D341Med (cell line): ENCODE measurements around the gene EEFSEC.

Experiments
- DNase-seq: peaks from one replicate; pipeline ENCODE4 v3.0.0; 2012; ENCODE audit warnings: low spot score

Gene EEFSEC

DNA sequence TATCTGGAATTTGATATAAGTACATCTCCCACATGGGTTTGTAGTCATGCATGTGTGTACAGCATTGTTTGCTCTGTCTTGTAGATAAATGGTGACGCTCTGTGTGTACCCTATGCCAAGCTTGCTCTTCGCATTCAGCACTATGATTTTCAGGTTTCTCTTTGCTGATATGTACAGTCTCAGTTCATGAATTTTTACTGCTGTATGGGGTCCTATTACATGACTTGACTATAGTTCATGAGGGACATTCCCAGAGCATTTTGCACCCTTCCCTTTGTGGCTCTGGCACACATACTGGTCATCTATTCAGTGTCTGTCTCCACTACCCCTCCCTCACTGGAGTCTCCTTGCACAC is 132.7 kb downstream of the EEFSEC start:
- no peak for DNase-seq

DNA sequence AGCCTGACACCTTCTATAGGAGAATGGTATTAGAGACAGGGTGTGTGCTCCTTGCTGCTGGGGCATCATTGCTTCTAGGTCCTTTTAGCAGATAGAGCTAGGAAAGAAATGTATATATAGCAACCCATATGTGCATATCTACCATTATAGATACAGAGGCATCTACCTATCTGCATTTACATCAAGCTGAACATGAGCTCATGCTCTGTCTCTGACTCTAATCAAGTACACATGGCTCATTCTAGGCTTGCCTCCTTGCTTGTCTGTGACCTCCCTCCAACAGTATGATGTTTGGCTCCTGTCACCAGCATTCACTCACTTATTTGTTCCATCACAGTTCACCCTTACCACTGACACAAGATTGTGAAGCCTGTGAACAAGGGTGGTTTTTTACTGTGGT is 133.4 kb downstream of the EEFSEC start:
- DNase-seq: no peak

DNA sequence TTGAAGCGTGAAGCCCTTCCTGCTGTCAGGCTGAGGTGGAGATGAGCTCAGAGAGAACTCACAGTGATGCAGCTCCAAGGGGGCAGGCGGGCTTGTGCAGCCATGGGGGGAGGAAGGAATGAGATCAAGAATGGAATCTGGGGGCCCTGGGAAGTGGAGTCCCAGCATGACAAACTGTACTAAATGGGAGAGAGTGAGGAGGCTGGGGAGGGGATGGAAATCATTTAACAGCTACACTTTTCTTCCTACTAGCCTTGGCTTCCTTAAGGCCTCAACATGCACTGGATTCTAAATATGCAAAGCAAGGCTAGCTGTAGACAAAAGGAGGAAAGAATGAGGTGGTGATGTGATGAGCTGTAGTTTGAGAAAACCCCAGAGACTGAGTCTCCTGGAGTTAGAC is 133.9 kb downstream of the EEFSEC start:
- no peak for DNase-seq

DNA sequence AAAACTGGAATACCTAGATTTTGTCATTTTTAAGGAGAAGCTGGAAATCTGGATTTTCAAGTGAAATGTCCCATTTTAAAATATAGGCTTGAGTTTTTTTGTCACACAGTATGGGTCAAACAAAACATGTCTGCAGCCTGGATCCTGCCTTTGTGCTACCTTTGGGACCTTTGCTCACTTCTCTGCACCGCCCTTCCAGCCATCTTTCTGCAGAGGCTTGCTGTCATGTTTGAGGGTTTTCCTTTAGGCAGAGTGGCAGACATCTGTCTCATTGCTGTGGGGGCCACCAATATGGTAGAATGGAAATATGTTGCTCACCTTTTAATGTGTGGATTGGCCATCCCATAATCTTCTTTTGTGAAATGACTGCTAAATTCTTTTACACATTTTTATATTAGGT is 136.3 kb downstream of the EEFSEC start:
- no peak for DNase-seq

DNA sequence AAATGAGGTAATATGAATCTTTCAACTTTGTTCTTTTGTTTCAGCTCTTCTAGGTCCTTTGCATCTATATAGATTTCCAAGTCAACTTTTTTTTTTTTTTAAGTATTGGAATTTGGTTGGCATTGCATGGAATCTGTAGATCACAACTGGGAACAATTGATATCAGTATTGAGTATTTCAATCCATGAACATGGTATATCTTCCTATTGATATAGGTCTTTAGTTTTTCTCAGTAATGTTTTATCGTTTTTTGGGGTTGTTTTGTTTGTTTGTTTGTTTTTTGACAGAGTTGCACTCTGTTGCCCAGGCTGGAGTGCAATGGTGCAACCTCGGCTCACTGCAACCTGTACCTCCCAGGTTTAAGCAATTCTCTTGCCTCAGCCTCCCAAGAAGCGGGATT is 137.2 kb downstream of the EEFSEC start:
- no peak for DNase-seq

DNA sequence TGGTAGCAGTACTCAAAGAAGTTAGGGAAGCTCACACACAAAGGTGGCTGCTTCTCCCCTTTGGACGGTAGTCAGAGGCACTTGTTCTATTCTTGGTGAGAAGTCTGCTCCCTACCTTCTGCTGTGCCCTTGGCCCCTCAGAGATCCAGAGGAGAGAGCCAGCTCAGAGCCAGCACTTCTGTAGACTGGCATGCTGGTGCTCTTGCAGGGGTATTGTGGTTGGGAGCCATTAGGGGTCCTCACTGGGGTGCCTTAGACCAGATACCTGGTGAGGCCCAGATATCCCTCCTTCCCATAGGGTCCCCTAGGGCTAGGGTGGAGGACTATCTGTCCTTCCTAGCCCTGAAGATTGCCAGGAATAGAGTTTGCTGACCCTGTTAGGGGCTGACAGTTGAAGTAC is 140.6 kb downstream of the EEFSEC start:
- no peak for DNase-seq

DNA sequence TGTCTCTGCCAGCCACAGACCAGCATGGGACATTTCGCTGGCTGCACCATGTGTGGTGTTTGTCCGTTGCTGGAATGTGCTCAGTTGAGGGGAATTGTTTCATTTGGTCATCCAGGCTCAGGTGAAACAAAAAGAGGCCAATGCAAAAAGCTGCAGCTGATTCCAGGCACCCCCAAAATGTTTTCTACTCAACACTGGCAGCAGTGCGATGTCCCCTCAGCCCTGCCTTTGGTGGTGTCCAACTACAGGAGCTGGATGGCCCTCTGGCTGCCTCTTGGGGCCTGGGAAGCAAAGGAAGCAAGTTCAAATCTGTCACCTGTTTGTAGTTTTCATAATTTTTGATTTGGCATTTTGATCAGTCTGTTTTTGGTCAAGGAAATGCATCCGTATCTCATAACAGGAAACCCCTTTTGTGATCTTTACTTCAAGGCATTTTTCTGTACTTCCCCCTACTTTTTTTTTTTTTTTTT is 141.8 kb downstream of the EEFSEC start:
- no peak for DNase-seq

DNA sequence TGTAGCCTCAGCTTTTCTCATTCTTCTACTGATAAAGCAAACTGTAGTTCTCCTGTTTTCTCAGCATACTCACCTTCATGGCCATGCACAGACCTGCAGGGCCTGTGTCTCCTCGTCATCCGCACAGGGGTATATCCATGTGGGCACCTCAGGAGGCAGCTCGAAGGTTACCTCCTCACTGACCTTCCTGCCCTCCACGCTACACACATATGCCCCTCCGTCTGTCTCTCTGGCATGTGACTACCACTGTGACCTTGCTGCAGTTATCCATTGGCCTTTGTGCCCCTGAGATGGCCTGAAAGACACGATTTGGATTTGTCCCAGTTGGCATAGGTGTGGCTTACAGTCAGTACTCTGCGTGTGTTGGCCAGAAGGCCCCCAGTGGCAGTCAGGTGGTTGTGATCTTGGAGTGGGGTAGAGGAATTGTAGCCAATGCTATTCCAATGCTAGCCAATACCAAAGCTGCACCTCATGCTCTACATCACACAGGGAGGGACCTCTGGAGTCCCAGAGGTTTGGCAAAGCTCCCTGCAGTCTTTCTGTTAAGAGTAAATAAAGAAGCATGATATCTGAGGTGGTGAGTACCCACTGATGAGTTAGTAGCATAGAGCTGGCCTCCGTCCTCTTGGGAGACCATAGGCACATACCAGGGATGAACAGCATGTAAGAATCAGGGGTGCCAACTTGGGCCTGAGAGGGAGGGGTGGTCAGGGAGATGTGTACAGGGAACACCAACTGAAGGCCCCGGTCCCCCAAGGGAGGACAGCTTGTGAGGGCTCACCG is 143.4 kb downstream of the EEFSEC start:
- no peak for DNase-seq

DNA sequence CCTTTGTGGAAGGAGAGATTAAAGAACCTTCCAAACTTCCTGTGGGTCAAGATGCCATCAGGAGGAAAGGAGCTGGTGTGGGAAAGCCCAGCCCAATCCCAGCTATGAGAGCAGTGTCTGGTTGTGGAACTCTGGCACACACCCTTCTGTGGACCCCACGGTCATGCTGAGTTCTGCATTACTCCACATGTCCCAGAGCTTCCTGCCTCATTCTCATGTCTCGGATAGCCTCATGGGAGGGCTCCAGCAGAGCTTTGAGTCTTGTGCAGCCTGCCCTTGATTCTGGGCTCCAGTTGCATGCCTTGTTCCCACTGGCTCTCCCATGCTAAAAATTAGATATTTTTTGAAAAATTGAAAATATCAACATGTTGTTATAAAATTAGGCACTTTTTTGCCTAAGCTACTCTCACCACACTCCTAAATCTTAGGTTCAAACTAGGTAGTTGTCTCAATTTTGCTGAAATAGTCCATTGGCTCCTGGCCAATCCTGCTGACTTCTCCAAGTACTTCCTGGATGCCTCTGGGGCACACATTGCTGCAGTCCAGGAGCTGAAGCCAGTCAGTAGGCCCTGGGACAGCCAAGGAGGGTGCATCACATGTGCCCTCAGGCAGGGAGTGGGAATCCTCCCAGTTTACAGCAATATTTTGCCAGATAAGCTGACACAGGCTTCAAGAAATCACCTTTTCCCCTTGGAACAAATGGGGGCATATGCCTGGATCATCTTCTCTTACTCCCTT is 144.3 kb downstream of the EEFSEC start:
- DNase-seq: peak; percentile 11

DNA sequence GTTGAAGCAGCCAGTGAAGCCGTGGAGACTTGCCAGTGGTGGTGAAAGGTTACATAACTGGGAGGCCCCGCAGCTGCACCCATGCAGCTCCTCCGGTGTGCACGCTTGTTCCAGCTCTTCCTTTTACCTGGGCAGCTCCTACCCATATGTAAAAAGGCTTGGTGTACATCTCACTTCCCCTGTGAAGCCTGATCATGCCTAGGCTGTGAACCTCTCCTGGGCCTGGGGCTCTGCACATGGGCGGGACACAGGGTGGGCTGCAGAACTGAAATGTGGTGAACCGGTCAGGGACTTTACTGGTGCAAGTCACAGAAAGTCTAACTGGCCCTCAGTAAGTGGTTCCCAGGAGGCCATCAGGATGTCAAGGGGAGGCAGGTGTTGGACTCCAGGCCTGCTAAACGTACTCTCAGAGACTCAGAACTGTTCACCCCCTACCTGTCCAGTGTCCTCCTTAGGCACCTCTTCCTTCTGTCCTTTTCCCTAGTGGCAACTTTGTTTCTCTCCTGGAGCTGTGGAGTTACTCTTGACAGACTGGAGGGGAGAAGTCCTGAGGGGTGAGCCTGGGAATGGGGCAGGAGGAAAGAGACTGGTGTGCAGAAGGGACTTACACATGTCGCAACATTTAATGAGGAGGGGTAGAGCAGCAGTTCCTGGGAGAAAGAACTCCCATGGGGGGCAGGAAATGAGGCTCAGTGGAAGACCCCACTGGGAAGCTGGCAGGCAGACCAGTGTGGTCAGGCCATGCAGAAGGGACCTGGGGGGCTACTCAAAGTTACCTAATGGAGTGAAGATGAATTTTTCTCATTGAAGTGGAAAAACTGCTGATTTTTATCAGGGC is 148.1 kb downstream of the EEFSEC start:
- DNase-seq: no peak

DNA sequence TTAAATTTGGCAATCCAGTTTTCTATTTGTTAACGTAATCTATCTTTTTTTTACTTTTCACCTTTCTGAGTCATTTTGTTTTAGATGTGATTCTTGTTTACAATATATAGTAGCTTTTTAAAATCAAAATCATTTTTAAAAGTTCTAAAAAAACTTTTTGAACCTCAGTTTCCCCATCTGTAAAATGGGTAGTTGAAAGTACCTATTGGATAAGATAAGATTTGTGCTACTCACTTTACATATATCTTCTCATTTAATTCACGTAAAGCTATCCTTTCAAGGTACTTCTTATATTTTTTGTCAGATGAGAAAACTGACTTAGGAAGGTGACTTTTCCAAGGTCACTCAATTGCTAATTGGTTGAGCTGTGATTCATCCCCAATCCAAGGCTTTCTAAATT is 153.2 kb downstream of the EEFSEC start:
- no peak for DNase-seq

DNA sequence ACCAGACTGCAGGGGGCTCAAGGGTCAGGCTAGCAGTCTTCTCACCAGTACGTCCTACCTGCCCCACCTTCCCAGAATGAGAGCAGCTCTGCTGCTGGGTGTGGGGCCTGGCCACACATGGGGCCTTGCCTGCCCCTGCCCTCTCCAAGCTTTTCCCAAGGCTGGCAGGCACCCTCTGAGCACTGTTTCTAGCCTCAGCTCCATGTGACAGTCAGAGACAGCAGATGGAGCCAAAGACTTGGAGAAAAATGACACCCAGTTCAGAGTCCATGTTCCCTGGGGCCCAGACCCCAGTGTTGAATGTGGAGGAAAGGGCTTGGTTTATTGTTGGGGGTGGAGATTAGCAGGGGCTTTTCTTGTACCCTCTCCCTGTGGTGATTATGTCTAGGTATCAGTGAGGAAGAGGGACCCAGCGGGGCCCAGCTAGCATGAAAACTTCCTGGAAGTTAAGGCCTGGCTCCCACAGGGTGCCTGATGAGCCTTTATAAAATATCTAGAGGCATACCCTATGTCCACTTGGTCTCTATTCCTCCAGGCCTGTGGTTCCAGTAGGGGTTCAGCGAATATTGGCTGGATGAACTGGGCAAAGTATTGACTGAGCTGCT is 153.8 kb downstream of the EEFSEC start:
- DNase-seq: peak; percentile 41

DNA sequence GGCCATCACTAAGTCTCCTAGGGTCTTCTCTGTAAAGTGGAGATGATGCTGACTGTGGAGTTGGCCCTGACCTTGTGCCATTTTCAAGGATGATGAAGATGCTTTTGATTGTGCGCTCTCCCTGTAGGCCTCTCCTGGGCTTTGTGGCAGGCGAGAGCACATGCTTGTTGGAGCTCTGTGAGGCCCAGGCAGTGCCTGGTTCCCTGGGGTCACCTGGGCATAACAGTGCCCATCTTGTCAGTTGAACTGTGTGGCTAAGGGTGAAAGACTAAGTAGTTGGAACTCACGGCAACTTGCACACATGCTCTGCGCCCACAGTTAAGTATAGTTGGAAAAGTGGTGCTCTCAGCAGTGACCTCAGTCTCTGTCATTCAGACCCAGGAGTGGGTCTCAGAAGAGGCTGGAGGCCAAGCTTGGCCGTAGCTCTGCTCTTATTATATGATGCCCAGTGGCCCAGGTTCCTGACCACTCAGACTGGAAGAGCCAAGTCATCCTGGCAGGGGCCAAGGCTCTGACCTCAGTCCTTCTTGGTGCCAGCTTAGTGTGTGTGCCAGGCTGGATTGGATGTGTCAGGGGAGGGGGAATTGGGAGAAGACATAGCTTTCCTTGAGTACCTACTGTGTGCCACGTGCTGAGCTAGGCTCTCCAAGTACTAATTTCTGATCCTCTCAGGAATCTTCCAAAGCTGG is 154.6 kb downstream of the EEFSEC start:
- peak; percentile 17 for DNase-seq

DNA sequence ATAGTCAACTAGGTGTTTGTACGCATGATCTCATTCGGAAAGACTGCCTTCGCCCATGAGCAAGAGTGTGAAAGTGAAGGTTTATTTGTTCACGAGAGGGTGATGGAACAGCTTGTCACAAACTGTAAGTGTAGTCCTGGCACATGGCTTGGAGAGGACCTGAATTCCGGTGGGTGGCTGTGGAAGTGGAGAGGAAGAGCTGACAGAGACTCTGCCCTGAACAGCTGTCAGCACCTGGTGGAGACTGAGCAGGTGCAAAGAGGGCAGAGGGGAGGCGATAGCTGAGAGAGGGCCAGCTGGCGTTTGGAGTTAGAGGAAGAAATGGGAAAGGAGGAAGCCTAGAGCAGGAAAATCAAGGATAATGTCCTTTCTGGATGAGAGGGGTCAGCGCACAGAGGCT is 155.7 kb downstream of the EEFSEC start:
- peak; percentile 13 for DNase-seq

DNA sequence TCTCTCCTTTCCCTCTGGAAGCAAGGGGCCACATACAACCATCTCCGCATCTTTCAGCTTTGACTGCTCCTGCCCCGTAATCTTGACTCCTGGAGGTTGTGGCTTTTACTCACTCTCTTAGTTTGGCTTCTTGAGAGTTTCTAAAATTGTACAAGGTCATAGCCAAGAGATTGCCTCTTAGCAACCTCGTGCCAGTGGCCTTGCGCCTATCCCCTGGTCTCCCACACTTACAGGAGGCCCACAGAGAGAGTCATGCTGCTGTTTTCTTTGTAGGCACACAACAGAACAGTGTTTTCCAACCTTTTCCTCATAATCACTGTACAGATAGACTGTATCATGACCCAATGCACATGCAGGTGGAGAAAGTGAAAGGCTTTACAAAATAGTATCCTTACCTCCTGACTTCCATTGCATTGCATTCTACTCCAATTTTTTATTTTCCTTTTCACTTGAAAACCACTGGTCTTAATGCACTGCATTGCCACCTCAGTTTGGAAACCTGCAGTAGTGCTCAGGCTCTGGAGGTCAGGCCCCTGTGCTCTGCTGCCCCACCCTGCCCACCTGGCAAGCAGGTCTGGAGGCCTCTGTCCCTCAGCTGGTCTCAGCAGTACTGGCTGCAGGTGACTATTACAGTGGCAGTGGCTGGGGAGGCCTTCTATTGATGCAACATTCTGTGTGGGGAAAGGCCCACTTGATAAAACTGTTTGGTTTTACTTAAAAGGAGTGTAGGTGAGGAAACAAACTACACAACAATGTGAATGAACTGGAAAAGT is 157.2 kb downstream of the EEFSEC start:
- DNase-seq: peak; percentile 3

DNA sequence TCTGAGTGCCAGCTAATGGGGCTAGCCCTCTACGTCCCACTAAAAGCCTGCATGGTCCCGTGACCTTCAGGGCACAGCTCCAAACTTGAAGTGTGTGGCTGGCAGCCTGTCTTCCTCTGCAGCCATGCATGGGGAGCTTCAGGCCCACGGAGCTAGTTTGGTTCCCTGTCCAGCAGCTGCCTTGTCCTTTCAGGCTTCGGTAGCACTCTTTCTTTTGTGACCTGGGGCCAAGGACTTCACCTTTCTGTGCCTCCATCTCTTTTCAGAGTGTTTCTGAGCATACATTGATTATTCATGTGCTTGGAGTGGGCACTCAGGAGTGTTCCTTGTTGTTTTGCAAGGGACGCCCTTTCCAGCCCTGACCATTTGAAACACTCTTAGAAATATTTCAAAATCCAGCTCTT is 158.2 kb downstream of the EEFSEC start:
- DNase-seq: peak; percentile 8

DNA sequence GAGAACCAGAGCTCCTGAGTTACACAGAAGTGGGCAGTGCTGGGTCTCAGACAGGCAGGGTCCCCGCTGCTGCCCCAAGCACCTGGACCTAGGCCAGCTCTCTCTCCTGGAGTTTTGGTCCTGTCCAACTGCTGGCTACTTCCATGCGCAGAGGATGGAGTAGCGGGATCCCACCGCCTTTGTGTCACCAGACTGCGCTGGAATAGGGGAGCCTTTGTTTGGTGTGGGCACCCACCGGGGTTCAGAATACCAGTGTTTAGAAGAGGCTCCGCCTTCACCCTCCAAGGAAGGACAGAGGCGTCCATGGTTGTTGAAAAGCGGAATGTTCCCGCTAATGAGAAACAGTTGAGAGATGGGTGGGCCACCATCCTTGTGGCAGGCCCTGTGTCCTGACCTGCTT is 159.0 kb downstream of the EEFSEC start:
- DNase-seq: peak; percentile 4

DNA sequence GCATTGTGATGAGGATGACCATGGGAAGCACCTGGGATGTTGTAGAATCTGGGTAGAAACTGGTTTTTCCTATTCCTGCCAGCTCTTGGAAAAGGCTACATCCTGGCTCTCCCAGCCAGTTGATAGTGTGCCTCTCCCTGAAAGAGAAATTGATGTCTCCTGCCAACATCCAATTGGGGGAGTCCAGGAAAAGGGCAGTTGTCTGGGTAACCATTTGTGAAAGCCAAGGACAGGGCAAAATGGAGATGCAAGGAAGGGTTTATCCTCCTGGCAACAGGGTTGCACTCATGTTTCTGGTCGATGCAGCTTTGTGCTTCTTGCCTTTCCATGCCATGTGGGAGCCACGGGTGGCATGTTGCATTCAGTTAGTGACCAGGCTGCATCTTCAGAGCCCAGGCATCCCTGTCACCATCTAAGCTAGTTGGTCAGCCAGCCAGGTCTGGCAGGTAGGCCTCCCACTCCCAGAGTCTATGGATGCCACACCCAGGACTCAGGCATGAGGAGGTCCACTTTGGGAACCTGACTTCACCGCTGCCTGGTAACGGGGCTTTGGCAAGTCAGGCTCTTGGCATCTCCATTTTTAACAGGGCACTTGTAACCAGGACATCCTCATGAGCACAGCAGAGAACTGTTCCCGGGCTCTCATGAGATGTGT is 159.9 kb downstream of the EEFSEC start:
- DNase-seq: peak; percentile 10

DNA sequence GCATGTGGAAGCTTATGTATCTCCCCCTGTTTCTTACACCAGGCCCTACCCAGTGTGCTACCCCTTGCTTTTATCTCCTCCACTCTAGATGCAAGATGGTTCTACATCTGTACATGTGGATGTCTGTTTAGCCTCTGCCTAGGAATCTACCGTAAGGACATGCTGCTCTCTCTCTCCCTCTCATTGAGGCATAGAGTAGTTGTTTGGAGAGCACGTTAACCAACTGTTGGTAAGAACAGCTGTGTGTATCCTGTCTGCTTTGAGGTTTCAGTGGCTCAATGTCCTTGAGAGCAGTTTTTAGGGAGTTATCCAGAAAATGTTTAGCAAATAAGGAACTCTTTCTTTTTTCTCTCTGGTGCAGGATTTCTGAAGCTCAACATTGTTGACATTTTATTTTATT is 160.7 kb downstream of the EEFSEC start:
- DNase-seq: no peak

DNA sequence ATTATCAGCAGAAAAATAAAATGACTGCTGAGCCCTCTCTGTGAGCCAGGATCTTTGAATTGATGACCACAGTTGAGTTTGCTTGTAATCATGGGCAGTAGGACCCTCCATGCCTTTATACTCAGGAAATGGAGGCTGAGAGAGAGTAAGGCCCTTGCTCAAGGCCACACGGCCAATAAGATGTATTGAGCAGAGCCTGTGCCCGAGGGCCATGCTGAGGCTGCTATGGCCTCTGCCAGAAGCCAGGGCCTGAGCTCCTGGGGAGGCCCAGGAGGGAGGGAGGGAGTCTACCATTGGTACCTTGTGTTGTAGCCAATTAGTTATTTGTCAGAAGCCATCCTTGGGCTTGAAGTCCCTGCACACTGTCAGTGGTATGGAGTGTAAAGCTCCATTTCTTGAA is 162.0 kb downstream of the EEFSEC start:
- DNase-seq: no peak
